ENCODE results near the gene IL33.

The IL33 gene

DNA sequence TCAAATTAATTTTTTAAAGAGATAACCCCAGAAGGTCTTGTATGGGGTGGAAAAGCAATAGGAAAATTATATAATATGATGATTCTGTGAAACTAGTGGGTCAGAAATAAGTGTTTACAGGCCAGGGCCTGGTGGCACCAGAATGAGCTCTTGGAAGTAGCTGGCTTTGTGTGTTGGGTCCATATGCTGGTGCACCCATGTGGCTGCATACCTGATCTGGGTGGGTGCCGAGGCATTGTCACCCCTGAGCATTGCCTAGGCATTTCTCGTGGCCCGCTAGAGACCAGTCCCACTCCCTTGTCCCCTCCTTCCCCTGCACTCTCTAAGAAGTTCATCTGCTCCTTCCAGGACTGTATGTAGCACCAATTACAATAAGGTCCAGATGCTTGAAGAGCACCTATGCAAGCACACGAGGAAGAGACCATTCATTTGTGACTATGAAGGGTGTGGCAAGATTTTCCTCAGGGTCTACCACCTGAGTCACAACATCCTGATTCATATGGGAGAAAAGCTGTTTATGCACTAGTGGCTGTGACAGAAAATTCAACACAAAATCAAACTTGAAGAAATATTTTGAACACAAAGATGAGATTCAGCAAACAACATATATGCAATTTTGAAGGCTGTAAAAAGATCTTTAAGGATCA is 19.8 kb upstream of the IL33 start:
- no peak overlapping the region for H3K4me3 ChIP-seq (ENCODE audit: low read depth, low read length)
- no peaks in the 10 kb centered on the region for H3K9me3 ChIP-seq (ENCODE audit: control insufficient read depth, insufficient read depth, low read length)
- H3K36me3 ChIP-seq (ENCODE audit: control insufficient read depth, insufficient read depth, low read length), result no peaks in the 10 kb centered on the region
- H3K4me1 ChIP-seq (ENCODE audit: control insufficient read depth, insufficient read depth, low read length), result no peaks in the 10 kb centered on the region
- no peaks in the 10 kb centered on the region for H3K27me3 ChIP-seq (ENCODE audit: control insufficient read depth, insufficient read depth, low read length)
- no peak overlapping the region for H3K9ac ChIP-seq (ENCODE audit: low read depth, low read length)

DNA sequence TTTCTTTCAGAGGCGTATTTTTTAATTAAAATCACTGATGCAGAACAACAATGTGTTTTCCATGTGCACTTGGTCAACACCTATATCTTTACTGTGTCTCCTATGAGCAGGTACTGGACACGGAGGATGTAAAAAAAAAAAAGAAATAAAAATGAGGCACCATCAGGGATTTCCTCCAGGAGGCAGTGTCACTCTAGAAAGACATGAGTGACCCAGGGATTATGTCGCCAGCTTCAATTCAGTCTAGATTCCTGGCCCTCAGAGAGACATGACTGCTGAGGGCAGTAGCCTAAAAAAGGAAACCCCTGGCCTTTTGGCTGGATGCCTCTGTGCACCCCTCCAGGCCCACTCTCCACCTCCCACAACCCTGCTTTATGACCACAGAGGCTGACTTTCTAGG is 18.3 kb upstream of the IL33 start:
- Histone ChIP-seq H3K36me3 (ENCODE audit: control insufficient read depth, insufficient read depth, low read length) (no peaks in the 10 kb centered on the region), H3K4me3 (ENCODE audit: low read depth, low read length) (no peak overlapping the region), H3K9me3 (ENCODE audit: control insufficient read depth, insufficient read depth, low read length) (no peaks in the 10 kb centered on the region), H3K4me1 (ENCODE audit: control insufficient read depth, insufficient read depth, low read length) (no peaks in the 10 kb centered on the region), H3K27me3 (ENCODE audit: control insufficient read depth, insufficient read depth, low read length) (no peaks in the 10 kb centered on the region), H3K9ac (ENCODE audit: low read depth, low read length) (no peak overlapping the region)

DNA sequence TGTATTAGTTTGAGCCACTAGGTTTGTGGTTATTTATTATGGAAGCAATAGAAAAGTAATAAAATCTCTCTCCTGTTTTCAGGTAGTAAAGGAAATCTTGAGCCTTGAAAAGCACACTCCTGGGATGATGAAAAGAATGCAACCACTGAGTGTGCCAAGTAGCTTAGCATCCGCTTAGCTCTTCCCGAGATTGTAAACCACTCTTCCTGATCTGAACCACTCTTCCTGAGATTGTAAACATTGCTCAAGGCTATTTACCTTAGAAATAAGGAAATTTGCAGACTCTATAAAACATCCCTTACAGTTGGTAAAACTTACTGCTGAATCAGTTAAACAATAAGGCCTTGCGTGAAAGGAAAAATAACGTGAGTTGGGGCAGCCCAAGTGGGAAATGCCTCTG is 17.4 kb upstream of the IL33 start:
- no peaks in the 10 kb centered on the region for H3K9me3 ChIP-seq (ENCODE audit: control insufficient read depth, insufficient read depth, low read length)
- H3K36me3 ChIP-seq (ENCODE audit: control insufficient read depth, insufficient read depth, low read length), result no peaks in the 10 kb centered on the region
- H3K9ac ChIP-seq (ENCODE audit: low read depth, low read length), result no peak overlapping the region
- no peaks in the 10 kb centered on the region for H3K27me3 ChIP-seq (ENCODE audit: control insufficient read depth, insufficient read depth, low read length)
- H3K4me3 ChIP-seq (ENCODE audit: low read depth, low read length), result no peak overlapping the region
- no peaks in the 10 kb centered on the region for H3K4me1 ChIP-seq (ENCODE audit: control insufficient read depth, insufficient read depth, low read length)

DNA sequence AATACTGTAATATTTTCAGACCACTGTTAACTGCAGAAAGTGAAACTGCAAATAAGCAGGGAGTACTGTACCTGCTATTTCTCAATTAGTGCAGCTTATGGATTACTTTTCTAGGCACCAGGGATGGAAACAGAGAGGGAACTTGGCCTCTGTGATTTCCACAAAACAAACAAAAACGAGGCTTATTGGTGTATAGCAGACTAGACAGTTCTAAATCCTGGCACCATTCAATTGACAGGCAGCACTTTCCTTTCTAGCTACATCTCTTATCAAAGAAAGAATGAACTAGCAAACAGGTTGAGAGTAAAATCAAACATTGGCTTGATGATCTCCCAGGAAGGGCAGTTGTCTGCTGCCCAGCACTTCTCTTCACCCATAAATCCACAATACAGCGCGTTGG is 16.0 kb upstream of the IL33 start:
- Histone ChIP-seq H3K4me3 (ENCODE audit: low read depth, low read length) (no peak overlapping the region), H3K27me3 (ENCODE audit: control insufficient read depth, insufficient read depth, low read length) (no peaks in the 10 kb centered on the region), H3K36me3 (ENCODE audit: control insufficient read depth, insufficient read depth, low read length) (no peaks in the 10 kb centered on the region), H3K9me3 (ENCODE audit: control insufficient read depth, insufficient read depth, low read length) (no peaks in the 10 kb centered on the region), H3K9ac (ENCODE audit: low read depth, low read length) (no peak overlapping the region), H3K4me1 (ENCODE audit: control insufficient read depth, insufficient read depth, low read length) (no peaks in the 10 kb centered on the region)

DNA sequence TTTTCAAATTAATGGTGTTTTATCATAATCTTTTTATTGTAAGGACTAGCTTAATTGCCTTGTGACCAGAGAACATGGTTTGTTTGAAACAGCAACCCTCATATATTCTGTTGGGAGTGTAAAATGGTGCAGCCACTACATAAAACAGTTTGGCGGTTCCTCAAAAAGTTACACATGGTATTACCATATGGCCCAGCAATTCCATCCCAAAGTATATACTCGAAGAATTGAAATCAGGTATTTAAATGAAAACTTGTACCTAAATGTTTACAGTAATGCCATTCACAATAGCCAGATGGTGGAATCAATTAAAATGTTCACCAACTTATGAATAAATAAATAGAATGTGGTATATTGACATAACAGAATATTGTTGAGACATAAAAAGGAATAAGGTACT is 14.8 kb upstream of the IL33 start:
- Histone ChIP-seq H3K9ac (ENCODE audit: low read depth, low read length) (no peak overlapping the region), H3K9me3 (ENCODE audit: control insufficient read depth, insufficient read depth, low read length) (no peaks in the 10 kb centered on the region), H3K36me3 (ENCODE audit: control insufficient read depth, insufficient read depth, low read length) (no peaks in the 10 kb centered on the region), H3K27me3 (ENCODE audit: control insufficient read depth, insufficient read depth, low read length) (no peaks in the 10 kb centered on the region), H3K4me1 (ENCODE audit: control insufficient read depth, insufficient read depth, low read length) (no peaks in the 10 kb centered on the region), H3K4me3 (ENCODE audit: low read depth, low read length) (no peak overlapping the region)

DNA sequence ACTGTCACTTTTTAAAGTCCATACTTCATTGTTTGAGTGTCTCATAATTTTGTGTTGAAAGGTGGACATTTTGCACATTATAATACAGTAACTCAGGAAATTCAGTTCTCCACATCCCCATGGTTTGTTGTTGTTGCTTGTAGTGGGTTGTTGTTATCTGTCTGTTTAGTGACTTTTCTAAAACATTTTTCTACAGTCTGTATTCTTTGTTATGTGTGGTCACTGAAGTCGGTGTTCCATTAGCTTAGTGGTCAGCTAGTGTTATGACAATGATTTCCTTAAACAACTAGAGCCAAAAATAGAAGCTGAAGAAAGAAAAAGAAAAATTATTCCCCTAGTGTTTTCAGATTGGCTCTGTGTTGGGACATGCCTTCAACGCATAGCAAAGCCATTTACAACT is 5.6 kb upstream of the IL33 start:
- H3K27me3 ChIP-seq (ENCODE audit: control insufficient read depth, insufficient read depth, low read length), result no peaks in the 10 kb centered on the region
- no peak overlapping the region for H3K9ac ChIP-seq (ENCODE audit: low read depth, low read length)
- no peaks in the 10 kb centered on the region for H3K9me3 ChIP-seq (ENCODE audit: control insufficient read depth, insufficient read depth, low read length)
- H3K4me3 ChIP-seq (ENCODE audit: low read depth, low read length), result no peak overlapping the region
- H3K4me1 ChIP-seq (ENCODE audit: control insufficient read depth, insufficient read depth, low read length), result no peaks in the 10 kb centered on the region
- no peaks in the 10 kb centered on the region for H3K36me3 ChIP-seq (ENCODE audit: control insufficient read depth, insufficient read depth, low read length)

DNA sequence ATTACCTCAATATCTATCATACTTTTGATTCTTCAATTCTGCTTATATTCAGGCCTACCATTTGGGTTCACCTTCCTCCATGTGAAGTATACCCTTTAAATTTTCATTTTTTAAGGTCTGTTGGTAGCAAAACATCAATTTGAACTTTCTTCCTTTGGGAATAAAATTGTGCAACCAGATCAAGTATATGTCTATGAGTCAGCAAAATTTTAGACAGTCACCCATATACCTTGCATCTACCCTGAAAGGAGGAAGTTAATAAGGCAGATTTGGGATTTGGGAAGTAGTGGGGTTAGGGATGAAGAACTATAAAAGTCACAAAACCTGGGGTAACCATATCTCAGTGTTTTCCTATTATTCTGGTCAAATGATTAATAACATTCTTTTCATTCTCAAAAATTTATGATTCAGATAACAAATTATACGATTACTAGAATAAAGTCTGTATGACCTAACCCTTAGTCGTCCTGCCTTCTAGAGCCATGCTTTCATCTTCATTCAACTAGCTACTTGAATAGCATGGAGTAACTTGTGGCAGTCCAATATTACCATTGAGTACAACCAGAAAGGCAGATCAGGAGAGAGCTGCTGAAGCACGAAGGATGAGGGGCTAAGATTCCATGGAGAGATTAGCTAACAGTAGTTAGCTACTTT is 2.8 kb upstream of the IL33 start:
- Histone ChIP-seq H3K9ac (ENCODE audit: low read depth, low read length) (no peak overlapping the region), H3K4me1 (ENCODE audit: control insufficient read depth, insufficient read depth, low read length) (no peaks in the 10 kb centered on the region), H3K27me3 (ENCODE audit: control insufficient read depth, insufficient read depth, low read length) (no peaks in the 10 kb centered on the region), H3K4me3 (ENCODE audit: low read depth, low read length) (no peak overlapping the region), H3K36me3 (ENCODE audit: control insufficient read depth, insufficient read depth, low read length) (no peaks in the 10 kb centered on the region), H3K9me3 (ENCODE audit: control insufficient read depth, insufficient read depth, low read length) (no peaks in the 10 kb centered on the region)

DNA sequence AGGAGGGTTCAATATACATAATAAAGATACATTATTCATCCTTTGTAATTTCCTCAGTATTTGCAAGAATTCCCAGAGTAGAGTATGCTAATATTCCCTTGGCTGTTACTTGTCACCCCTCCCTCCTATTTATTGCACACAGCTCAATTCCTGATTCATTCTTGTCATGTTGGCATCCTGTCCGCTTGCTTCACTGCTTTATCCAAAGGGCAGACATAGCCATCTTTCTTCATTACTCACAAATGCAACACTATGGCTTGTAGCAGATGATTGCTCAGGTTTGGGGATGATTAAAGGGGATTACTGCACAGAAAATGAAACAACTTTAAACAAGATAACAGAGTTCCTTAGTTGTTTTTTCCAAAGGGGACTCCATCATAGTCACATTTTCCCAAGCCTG is 1.2 kb upstream of the IL33 start:
- H3K4me1 ChIP-seq (ENCODE audit: control insufficient read depth, insufficient read depth, low read length), result no peaks in the 10 kb centered on the region
- no peaks in the 10 kb centered on the region for H3K27me3 ChIP-seq (ENCODE audit: control insufficient read depth, insufficient read depth, low read length)
- H3K36me3 ChIP-seq (ENCODE audit: control insufficient read depth, insufficient read depth, low read length), result no peaks in the 10 kb centered on the region
- no peak overlapping the region for H3K4me3 ChIP-seq (ENCODE audit: low read depth, low read length)
- no peak overlapping the region for H3K9ac ChIP-seq (ENCODE audit: low read depth, low read length)
- H3K9me3 ChIP-seq (ENCODE audit: control insufficient read depth, insufficient read depth, low read length), result no peaks in the 10 kb centered on the region

DNA sequence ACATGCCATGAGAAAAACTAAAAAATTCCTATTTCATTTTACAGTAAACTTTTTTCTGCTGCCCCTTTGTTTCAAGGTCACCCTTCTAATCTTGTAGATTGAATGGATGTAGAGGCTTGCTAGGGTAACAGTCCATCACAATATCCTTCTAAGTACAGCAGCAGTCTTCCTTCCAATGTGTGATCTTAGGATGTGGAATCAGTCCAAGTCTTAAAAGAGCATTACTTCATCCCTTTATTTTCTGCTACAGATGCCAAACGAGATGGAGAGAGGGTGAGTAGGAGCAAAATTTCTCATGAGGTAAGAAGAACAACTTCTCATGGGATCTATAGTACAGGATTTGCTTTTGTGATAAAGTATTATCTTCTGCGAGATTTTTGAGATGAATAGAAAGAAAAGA is 704 bp upstream of the IL33 start:
- Histone ChIP-seq H3K9me3 (ENCODE audit: control insufficient read depth, insufficient read depth, low read length) (no peaks in the 10 kb centered on the region), H3K4me1 (ENCODE audit: control insufficient read depth, insufficient read depth, low read length) (no peaks in the 10 kb centered on the region), H3K27me3 (ENCODE audit: control insufficient read depth, insufficient read depth, low read length) (no peaks in the 10 kb centered on the region), H3K9ac (ENCODE audit: low read depth, low read length) (no peak overlapping the region), H3K4me3 (ENCODE audit: low read depth, low read length) (no peak overlapping the region), H3K36me3 (ENCODE audit: control insufficient read depth, insufficient read depth, low read length) (no peaks in the 10 kb centered on the region)

DNA sequence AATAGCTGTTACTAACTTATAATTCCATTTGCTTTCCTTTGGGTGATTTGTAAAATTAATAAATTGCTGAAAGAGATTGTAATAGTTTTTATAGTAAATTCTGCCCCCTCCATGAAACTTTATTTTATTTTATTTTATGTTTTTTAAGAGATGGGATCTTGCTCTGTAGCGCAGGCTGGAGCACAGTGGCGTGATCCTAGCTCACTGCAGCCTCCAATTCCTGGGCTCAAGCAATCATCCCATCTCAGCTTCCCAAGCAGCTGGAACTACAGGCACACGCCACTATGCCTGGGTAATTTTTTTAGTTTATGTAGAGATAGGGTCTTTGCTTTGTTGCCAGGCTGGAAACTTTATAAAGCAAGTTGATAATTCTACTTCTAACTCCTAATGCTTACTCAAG is 395 bp downstream of the IL33 start:
- H3K36me3 ChIP-seq (ENCODE audit: control insufficient read depth, insufficient read depth, low read length), result no peaks in the 10 kb centered on the region
- H3K9ac ChIP-seq (ENCODE audit: low read depth, low read length), result no peak overlapping the region
- no peaks in the 10 kb centered on the region for H3K27me3 ChIP-seq (ENCODE audit: control insufficient read depth, insufficient read depth, low read length)
- H3K4me1 ChIP-seq (ENCODE audit: control insufficient read depth, insufficient read depth, low read length), result no peaks in the 10 kb centered on the region
- H3K4me3 ChIP-seq (ENCODE audit: low read depth, low read length), result no peak overlapping the region
- no peaks in the 10 kb centered on the region for H3K9me3 ChIP-seq (ENCODE audit: control insufficient read depth, insufficient read depth, low read length)

DNA sequence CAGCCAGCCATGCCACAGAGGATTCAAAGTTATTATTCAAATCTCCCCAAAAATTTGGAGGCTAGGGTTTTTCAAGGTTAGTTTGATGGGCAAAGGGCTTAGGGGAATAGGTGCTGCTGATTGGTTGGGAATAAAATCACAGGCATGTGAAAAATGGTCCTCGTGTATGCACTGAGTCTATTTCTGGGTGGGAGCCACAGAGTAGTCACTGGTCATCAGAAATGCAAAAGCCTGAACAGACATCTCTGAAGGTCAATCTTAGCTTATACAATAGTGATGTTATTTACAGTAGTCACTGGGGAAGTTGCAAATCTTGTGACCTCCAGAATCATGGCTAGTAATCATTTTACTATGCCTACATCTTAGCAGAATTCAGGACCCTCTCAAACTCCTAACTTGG is 1.3 kb downstream of the IL33 start:
- H3K9ac ChIP-seq (ENCODE audit: low read depth, low read length), result no peak overlapping the region
- no peaks in the 10 kb centered on the region for H3K9me3 ChIP-seq (ENCODE audit: control insufficient read depth, insufficient read depth, low read length)
- H3K4me3 ChIP-seq (ENCODE audit: low read depth, low read length), result no peak overlapping the region
- H3K27me3 ChIP-seq (ENCODE audit: control insufficient read depth, insufficient read depth, low read length), result no peaks in the 10 kb centered on the region
- no peaks in the 10 kb centered on the region for H3K36me3 ChIP-seq (ENCODE audit: control insufficient read depth, insufficient read depth, low read length)
- H3K4me1 ChIP-seq (ENCODE audit: control insufficient read depth, insufficient read depth, low read length), result no peaks in the 10 kb centered on the region

DNA sequence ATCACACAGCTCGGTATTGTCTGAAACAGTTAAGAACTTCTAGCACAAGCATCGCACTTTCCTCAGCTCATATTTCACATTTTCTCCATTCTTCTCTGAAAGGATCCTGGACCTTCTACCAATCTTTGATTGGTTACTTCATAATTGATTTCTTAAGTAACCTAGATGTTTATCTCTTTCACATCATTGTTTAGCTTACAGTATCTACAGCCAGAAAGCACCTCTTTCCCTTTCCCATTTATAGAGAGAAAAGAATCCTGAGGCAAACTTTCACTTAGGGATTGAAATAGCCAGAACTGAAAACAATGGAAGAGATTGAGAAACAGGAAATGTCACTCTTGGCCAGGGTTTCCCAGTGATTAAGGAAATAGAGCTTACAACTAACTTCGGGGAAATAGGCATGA is 2.5 kb downstream of the IL33 start:
- Histone ChIP-seq H3K9me3 (ENCODE audit: control insufficient read depth, insufficient read depth, low read length) (no peaks in the 10 kb centered on the region), H3K36me3 (ENCODE audit: control insufficient read depth, insufficient read depth, low read length) (no peaks in the 10 kb centered on the region), H3K9ac (ENCODE audit: low read depth, low read length) (no peak overlapping the region), H3K27me3 (ENCODE audit: control insufficient read depth, insufficient read depth, low read length) (no peaks in the 10 kb centered on the region), H3K4me1 (ENCODE audit: control insufficient read depth, insufficient read depth, low read length) (no peaks in the 10 kb centered on the region), H3K4me3 (ENCODE audit: low read depth, low read length) (no peak overlapping the region)
